Lower lobe of right lung (tissue), 2 donors: ENCODE measurements around the gene KIAA0408. TPM values are rescaled to one million over a fixed set of nuclear protein-coding genes. Genes with fewer than 3 reads are reported as not detected.

Source experiments
- ATAC-seq, 2 donors: fragments of 200-7000 bp; cut with Tn5 transposase; one replicate each; pipeline ENCODE4 v1.9.1; 2020 to 2022; ENCODE audit warnings: mild to moderate bottlenecking in 2 of 2, moderate library complexity in 2 of 2
- DNase-seq: peaks from one replicate; pipeline ENCODE4 v3.0.0-alpha.2; 2020
- H3K27ac ChIP-seq: fragments of 200-600 bp; one replicate; pipeline ENCODE4 v1.8.0; 2022
- H3K27me3 ChIP-seq: fragments of 200-600 bp; one replicate; pipeline ENCODE4 v1.8.0; 2022; ENCODE audit warnings: low read depth
- H3K36me3 ChIP-seq: fragments of 200-600 bp; one replicate; pipeline ENCODE4 v1.8.0; 2022; ENCODE audit warnings: mild to moderate bottlenecking
- H3K4me1 ChIP-seq: fragments of 200-600 bp; one replicate; pipeline ENCODE4 v1.8.0; 2022
- H3K4me3 ChIP-seq: fragments of 200-600 bp; one replicate; pipeline ENCODE4 v1.8.0; 2022; ENCODE audit warnings: mild to moderate bottlenecking
- H3K9me3 ChIP-seq: fragments of 200-600 bp; one replicate; pipeline ENCODE4 v1.8.0; 2022
- CTCF ChIP-seq: fragments of 200-600 bp; IDR thresholded peaks from one replicate; pipeline ENCODE4 v1.8.0; 2022; ENCODE audit warnings: antibody characterized with exemption, mild to moderate bottlenecking
- intact Hi-C: fragments of 100-400 bp; cut with DNase I; formaldehyde crosslinking; loops from one replicate; pipeline ENCODE4 v1.11.0; 2022
- total RNA-seq: library from RNA; stranded (reverse); fragmentation: NEBNext Ultra II Directional; extraction: Animal tissue kit (Norgen Biotek cat#: 25700); gene quantifications from one replicate; pipeline ENCODE4 v1.2.1, GENCODE V29; 2021
- donor health status: DM: no; HTN: yes; CAD: no; lungs with severe emphysema.

The KIAA0408 gene
- total RNA-seq, 1 donor from 2014 or later: 55.1 TPM

GRCh38 chr6:127458222-127458621 lies 967 bp downstream of the KIAA0408 start:
- no peaks in the 10 kb centered on the region for H3K36me3 ChIP-seq
- TF ChIP-seq CTCF: no peak
- H3K4me1 ChIP-seq: peaks cover 16% of the 10 kb centered on the region
- no peaks in the 10 kb centered on the region for H3K9me3 ChIP-seq
- DNase-seq: no peak
- no peak for ATAC-seq
- peak overlapping the region; percentile 78 for H3K27ac ChIP-seq
- intact Hi-C loops: loop anchor here (10.0 kb wide), 1 partner anchor 153 kb away; no protein-coding TSS in a partner anchor
- peak overlapping the region; percentile 53 for H3K4me3 ChIP-seq
- H3K27me3 ChIP-seq: no peaks in the 10 kb centered on the region

GRCh38 chr6:127457456-127458064 lies 1.6 kb downstream of the KIAA0408 start:
- intact Hi-C loops: loop anchor here (10.0 kb wide), 1 partner anchor 153 kb away; no protein-coding TSS in a partner anchor
- H3K4me1 ChIP-seq: peaks cover 16% of the 10 kb centered on the region
- H3K36me3 ChIP-seq: no peaks in the 10 kb centered on the region
- H3K27me3 ChIP-seq: no peaks in the 10 kb centered on the region
- peak overlapping the region; percentile 78 for H3K27ac ChIP-seq
- no peaks in the 10 kb centered on the region for H3K9me3 ChIP-seq
- DNase-seq: no peak
- peak overlapping the region; percentile 53 for H3K4me3 ChIP-seq
- TF ChIP-seq CTCF: no peak
- peak; percentile 87 to 91 for ATAC-seq

- TF ChIP-seq CTCF: no peak
- DNase-seq (no peak), ATAC-seq (no peak)
- no peaks in the 10 kb centered on the region for H3K27me3 ChIP-seq
- peaks cover 16% of the 10 kb centered on the region for H3K4me1 ChIP-seq
- intact Hi-C loops: loop anchor here (10.0 kb wide), 1 partner anchor 152 kb away; no protein-coding TSS in a partner anchor
- peak overlapping the region; percentile 78 for H3K27ac ChIP-seq
- H3K4me3 ChIP-seq: peak overlapping the region; percentile 53
- no peaks in the 10 kb centered on the region for H3K9me3 ChIP-seq
- H3K36me3 ChIP-seq: peaks cover 4% of the 10 kb centered on the region
These were observed 2.7 kb downstream of the KIAA0408 start for GRCh38 chr6:127456465-127456864.

- no peaks in the 10 kb centered on the region for H3K27me3 ChIP-seq
- no peak for TF ChIP-seq CTCF
- H3K4me1 ChIP-seq: peaks cover 16% of the 10 kb centered on the region
- no peak overlapping the region for H3K27ac ChIP-seq
- DNase-seq (no peak), ATAC-seq (no peak)
- peaks cover 22% of the 10 kb centered on the region for H3K36me3 ChIP-seq
- intact Hi-C loops: loop anchor here (10.0 kb wide), 1 partner anchor 149 kb away; no protein-coding TSS in a partner anchor
- no peak overlapping the region for H3K4me3 ChIP-seq
- no peaks in the 10 kb centered on the region for H3K9me3 ChIP-seq
These were observed 5.2 kb downstream of the KIAA0408 start for GRCh38 chr6:127453845-127454619.

- Histone ChIP-seq H3K36me3 (peaks cover 30% of the 10 kb centered on the region), H3K9me3 (no peaks in the 10 kb centered on the region), H3K4me1 (peaks cover 12% of the 10 kb centered on the region), H3K27me3 (no peaks in the 10 kb centered on the region), H3K4me3 (no peak overlapping the region), H3K27ac (no peak overlapping the region)
- ATAC-seq (no peak), DNase-seq (no peak)
- intact Hi-C loops: loop anchor here (10.0 kb wide), 1 partner anchor 148 kb away; no protein-coding TSS in a partner anchor
- no peak for TF ChIP-seq CTCF
These were observed 6.4 kb downstream of the KIAA0408 start for GRCh38 chr6:127452803-127453202.
